ENCODE results near the gene GID8. TPM values are rescaled to one million over a fixed set of nuclear protein-coding genes. Genes with fewer than 3 reads are reported as not detected.

Gene GID8
- total and polyA plus RNA-seq, 2 donors (not counting 1 experiment from before 2014, with no cell fraction given): 12.4 to 47.4 TPM

DNA sequence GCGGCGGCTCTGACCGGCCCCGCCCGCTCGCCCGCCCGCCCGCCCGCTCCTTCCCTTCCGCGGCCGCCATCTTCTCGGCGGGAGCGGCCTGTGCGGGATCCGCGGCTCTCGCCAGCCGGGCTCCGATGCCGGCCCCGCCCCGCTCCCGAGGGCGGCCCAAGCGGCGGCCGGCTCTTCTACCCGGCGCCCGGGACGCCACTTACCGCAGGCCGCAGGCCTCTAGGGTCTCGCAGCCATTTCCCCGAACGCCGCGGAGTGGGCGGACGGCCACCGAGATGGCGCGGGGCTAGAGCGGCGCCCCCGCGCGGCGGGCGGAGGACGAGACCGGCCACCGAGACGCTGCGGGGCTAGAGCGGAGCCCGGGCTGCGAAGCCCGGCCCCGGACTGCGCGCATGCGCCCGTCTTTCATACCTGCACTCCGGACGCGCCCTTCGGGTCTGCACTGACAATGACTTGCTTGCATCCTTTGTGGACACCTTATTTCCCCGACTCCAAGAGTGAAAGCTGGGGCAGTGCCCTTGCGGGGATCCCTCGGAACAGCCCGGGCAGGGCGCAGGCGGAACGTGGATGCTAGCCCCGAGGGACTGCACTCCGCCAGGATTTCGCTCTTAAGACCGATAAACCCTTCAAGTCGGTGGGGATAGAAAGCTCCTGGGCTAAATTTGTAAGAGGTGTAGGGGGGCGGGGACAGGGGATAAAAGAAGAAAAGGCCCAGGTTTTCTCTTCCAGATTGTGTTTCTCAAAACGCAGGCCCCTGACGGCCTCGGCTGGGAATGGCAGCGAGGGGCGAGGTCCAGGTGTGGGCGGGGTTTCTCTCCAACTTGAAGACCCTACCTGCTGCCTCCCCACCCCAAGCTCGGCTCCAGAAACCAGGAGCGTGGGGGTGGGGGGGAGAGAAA is 11.5 kb upstream of the GID8 start, which contains the start of gene DIDO1:
Gene DIDO1 (minus strand): TSS at position 277 of the 899 bp plus-strand sequence.
- Mint-ChIP-seq H3K27me3 (no peaks in the 10 kb centered on the region), H3K27ac (peak within 1 kb of the TSS; percentile 94), H3K4me3 (peak within 1 kb of the TSS; percentile 95), H3K4me1 (peaks cover 75% of the 10 kb centered on the region), H3K9me3 (ENCODE audit: insufficient read depth) (no peaks in the 10 kb centered on the region)
- intact Hi-C loops (cut with micrococcal nuclease): loop anchor here (1.0 to 5.0 kb wide), 5 partner anchors 11 to 291 kb away; partner anchors contain the start of genes TCFL5 and YTHDF1
- Histone ChIP-seq H3K27ac (ENCODE audit: low read length in 2 of 2) (peak within 1 kb of the TSS; percentile 79 to 92), H3K36me3 (replicated peaks in 1 of 2; ENCODE audit: control extremely low read depth in 1 of 2, control insufficient read depth in 1 of 2, extremely low read depth in 1 of 2, insufficient read depth in 2 of 2, low read length in 1 of 2) (no peaks in the 10 kb centered on the region), H2AFZ (ENCODE audit: insufficient read depth, low read depth, low read length, poor library complexity, severe bottlenecking) (peak within 1 kb of the TSS; percentile 72), H4K20me1 (ENCODE audit: control insufficient read depth, insufficient read depth, low read length, poor library complexity, severe bottlenecking) (peaks cover 54% of the 10 kb centered on the region), H3K4me2 (replicated peaks; ENCODE audit: low read depth, low read length, poor library complexity, severe bottlenecking) (peak within 1 kb of the TSS; percentile 93), H3K4me3 (ENCODE audit: control extremely low read depth in 1 of 5, extremely low read depth in 1 of 5, insufficient read depth in 1 of 5, low read depth in 2 of 5, low read length in 4 of 5) (peak within 1 kb of the TSS; percentile 86 to 99 (median 96)), H3K9me3 (ENCODE audit: control extremely low read depth in 1 of 3, control insufficient read depth in 2 of 3, insufficient read depth in 1 of 3, low read length in 2 of 3) (no peaks in the 10 kb centered on the region), H3K79me2 (ENCODE audit: control insufficient read depth, insufficient read depth, low read length) (peaks cover 92% of the 10 kb centered on the region), H3K4me1 (ENCODE audit: control insufficient read depth in 2 of 2, insufficient read depth in 2 of 2, low read length in 2 of 2) (peaks cover 55 to 73% of the 10 kb centered on the region in 2 donors), H3K27me3 (replicated peaks in 1 of 4; ENCODE audit: control extremely low read depth in 1 of 4, control insufficient read depth in 3 of 4, insufficient read depth in 4 of 4, low read length in 3 of 4) (no peaks in the 10 kb centered on the region), H3K9ac (ENCODE audit: low read length) (peak within 1 kb of the TSS; percentile 95)
- TF ChIP-seq, protein P1, sequence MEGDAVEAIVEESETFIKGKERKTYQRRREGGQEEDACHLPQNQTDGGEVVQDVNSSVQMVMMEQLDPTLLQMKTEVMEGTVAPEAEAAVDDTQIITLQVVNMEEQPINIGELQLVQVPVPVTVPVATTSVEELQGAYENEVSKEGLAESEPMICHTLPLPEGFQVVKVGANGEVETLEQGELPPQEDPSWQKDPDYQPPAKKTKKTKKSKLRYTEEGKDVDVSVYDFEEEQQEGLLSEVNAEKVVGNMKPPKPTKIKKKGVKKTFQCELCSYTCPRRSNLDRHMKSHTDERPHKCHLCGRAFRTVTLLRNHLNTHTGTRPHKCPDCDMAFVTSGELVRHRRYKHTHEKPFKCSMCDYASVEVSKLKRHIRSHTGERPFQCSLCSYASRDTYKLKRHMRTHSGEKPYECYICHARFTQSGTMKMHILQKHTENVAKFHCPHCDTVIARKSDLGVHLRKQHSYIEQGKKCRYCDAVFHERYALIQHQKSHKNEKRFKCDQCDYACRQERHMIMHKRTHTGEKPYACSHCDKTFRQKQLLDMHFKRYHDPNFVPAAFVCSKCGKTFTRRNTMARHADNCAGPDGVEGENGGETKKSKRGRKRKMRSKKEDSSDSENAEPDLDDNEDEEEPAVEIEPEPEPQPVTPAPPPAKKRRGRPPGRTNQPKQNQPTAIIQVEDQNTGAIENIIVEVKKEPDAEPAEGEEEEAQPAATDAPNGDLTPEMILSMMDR (IDR thresholded peaks at IDR 0.05): peak; percentile 75
- no peak for TF ChIP-seq EZH2 (IDR thresholded peaks at IDR 0.05; ENCODE audit: borderline replicate concordance, insufficient read depth, low read depth, low read length, poor library complexity, severe bottlenecking)
- CTCF ChIA-PET: interaction anchor here (1.1 to 1.9 kb wide), 5 partner anchors 19 to 52 kb away, joined by 3 to 6 read pairs (median 5); no protein-coding TSS in a partner anchor
- ATAC-seq (ENCODE audit: low read depth): peak; percentile 89
- POLR2A ChIA-PET: interaction anchor here (0.5 to 3.1 kb wide), 6 partner anchors 8 to 102 kb away, joined by 3 to 24 read pairs (median 6); partner anchors contain the start of genes GID8 and SLC17A9
- DNase-seq: peak; percentile 94
- WGBS (ENCODE audit: insufficient coverage): under 1% methylated on average over 84 of the region's 92 CpGs
